Measurements from ENCODE around the gene ZDHHC11B.
"Not testable (repeated sequence)": the region's sequence is repeated elsewhere in the genome, so short reads cannot be mapped to it uniquely, and the experiment has no call there.

ZDHHC11B gene

DNA sequence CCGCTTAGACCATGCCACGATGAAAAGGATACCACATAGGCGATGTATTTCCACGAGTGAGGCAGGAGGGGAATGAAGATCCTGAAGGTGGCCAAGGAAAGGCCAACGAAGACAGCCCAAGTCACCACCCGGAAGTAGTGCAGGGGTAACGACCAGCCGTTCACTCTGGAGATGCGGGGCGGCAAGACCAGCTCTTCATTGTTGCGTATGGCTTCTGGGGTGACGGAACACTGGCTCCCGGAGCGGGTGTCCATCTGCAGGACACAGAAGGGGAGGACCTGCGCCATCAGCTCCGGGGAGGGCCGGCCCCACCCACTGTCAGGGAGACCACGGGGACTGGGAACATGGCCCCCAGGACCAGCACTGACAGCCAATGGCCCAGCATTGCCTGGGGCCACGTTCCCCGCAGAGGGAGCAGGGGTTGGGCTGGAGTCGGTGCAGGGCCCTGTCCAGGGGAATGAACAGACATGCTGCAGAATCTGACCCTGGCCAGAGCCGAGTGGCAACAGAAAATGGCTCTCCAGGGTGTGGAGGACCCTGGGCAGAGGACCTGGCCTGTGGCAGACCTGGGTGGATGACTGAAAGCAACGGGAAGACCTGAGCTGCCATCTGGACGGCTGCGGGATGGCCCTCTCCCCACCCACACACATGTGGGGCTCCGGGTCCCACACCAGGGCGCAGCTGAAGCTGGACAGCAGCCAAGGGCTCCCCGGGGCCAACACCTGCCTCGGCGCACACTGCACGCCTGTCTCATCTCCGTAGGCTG, 17.7 kb downstream of the ZDHHC11B start:
- H3K4me1 ChIP-seq (ENCODE audit: low read length) = no peaks in the 10 kb centered on the region
- H3K27me3 ChIP-seq (ENCODE audit: low read depth, low read length) = no peaks in the 10 kb centered on the region
- H3K79me2 ChIP-seq (ENCODE audit: low read length) = no peaks in the 10 kb centered on the region
- H3K9ac ChIP-seq (ENCODE audit: low read length) = no peak overlapping the region
- TF ChIP-seq EZH2phosphoT487 (IDR thresholded peaks at IDR 0.05; ENCODE audit: low read depth) = no peak
- TF ChIP-seq, protein P1, sequence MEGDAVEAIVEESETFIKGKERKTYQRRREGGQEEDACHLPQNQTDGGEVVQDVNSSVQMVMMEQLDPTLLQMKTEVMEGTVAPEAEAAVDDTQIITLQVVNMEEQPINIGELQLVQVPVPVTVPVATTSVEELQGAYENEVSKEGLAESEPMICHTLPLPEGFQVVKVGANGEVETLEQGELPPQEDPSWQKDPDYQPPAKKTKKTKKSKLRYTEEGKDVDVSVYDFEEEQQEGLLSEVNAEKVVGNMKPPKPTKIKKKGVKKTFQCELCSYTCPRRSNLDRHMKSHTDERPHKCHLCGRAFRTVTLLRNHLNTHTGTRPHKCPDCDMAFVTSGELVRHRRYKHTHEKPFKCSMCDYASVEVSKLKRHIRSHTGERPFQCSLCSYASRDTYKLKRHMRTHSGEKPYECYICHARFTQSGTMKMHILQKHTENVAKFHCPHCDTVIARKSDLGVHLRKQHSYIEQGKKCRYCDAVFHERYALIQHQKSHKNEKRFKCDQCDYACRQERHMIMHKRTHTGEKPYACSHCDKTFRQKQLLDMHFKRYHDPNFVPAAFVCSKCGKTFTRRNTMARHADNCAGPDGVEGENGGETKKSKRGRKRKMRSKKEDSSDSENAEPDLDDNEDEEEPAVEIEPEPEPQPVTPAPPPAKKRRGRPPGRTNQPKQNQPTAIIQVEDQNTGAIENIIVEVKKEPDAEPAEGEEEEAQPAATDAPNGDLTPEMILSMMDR (IDR thresholded peaks at IDR 0.05; ENCODE audit: low read depth, low read length) = no peak
- H3K9me3 ChIP-seq (ENCODE audit: insufficient read depth, low read length) = no peaks in the 10 kb centered on the region
- H2AFZ ChIP-seq (ENCODE audit: low read depth, low read length) = no peak overlapping the region
- no peak overlapping the region for H3K27ac ChIP-seq (ENCODE audit: low read length)
- no peak overlapping the region for H3K4me3 ChIP-seq (ENCODE audit: low read length)
- no peak overlapping the region for H3K4me2 ChIP-seq (ENCODE audit: low read length)
- no peaks in the 10 kb centered on the region for H4K20me1 ChIP-seq (ENCODE audit: insufficient read depth, low read length)
- H3K36me3 ChIP-seq (replicated peaks; ENCODE audit: low read depth, low read length) = no peaks in the 10 kb centered on the region

DNA sequence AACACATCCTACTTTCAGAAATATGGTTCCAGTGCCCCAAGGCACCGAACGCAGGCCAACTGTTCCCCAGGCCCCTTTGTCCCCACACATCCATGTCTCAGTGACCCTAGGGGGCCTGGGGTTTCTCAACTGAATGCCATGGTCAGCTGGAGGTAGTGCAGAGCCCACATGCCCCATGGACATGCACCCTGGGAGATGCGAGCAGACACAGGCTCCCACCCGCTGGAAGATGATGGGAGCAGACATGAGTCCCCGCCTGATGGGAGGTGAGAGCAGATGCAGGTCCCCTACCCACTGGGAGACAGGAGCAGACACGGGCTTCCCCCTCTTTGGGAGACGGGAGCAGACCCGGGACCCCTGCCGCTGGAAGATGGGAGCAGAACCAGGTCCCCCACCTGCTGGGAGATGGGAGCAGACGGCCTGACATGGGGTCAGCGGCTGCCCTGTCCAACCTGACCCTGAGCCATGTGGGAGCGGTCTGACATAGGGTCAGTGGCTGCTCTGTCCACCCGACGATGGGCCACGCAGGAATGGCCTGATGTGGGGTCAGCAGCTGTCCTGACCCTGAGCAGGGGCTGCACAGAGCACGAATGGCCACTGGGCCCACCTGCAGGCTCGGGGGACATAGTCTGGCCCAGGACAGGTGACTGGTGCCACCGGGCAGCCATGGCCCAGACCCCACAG, 18.4 kb downstream of the ZDHHC11B start:
- Histone ChIP-seq H3K27ac (ENCODE audit: low read length) (no peak overlapping the region), H3K27me3 (ENCODE audit: low read depth, low read length) (no peaks in the 10 kb centered on the region), H4K20me1 (ENCODE audit: insufficient read depth, low read length) (no peaks in the 10 kb centered on the region), H3K9me3 (ENCODE audit: insufficient read depth, low read length) (no peaks in the 10 kb centered on the region), H3K4me3 (ENCODE audit: low read length) (no peak overlapping the region), H3K79me2 (ENCODE audit: low read length) (no peaks in the 10 kb centered on the region), H2AFZ (ENCODE audit: low read depth, low read length) (no peak overlapping the region), H3K9ac (ENCODE audit: low read length) (no peak overlapping the region), H3K4me2 (ENCODE audit: low read length) (no peak overlapping the region), H3K4me1 (ENCODE audit: low read length) (no peaks in the 10 kb centered on the region), H3K36me3 (replicated peaks; ENCODE audit: low read depth, low read length) (no peaks in the 10 kb centered on the region)
- no peak for TF ChIP-seq EZH2phosphoT487 (IDR thresholded peaks at IDR 0.05; ENCODE audit: low read depth)
- TF ChIP-seq, protein P1 (IDR thresholded peaks at IDR 0.05; ENCODE audit: low read depth, low read length) = no peak

DNA sequence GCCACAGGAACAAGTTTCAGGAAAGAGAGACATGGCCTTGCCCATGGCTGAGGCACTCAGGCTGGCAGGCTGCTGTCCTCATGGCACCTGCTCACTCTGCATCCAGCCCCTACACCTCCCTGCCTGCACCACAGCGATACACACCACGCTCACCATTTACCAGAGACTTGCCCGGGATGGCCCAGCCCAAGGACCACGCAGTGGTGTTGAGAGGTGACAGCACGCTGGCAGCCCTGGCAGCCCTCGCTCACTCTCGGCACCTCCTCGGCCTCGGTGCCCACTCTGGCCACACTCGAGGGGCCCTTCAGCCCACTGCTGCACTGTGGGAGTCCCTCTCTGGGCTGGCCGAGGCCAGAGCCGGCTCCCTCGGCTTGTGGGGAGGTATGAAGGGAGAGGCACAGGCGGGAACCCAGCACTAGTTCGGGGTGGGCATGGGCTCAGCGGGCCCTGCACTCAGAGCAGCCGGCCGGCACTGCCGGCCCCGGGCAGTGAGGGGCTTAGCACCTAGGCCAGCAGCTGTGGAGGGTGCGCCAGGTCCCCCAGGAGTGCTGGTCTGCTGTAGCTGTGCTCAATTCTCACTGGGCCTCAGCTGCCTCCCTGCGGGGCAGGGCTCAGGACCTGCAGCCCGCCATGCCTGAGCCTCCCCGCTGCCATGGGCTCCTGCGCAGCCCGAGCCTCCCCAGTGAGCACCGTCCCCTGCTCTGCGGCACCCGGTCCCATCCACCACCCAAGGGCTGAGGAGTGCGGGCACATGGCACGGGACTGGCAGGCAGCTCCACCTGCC, 20.3 kb downstream of the ZDHHC11B start:
- TF ChIP-seq EZH2phosphoT487 (IDR thresholded peaks at IDR 0.05; ENCODE audit: low read depth) = no peak
- TF ChIP-seq, protein P1 (IDR thresholded peaks at IDR 0.05; ENCODE audit: low read depth, low read length) = no peak
- Histone ChIP-seq H3K36me3 (replicated peaks; ENCODE audit: low read depth, low read length) (no peaks in the 10 kb centered on the region), H2AFZ (ENCODE audit: low read depth, low read length) (no peak overlapping the region), H4K20me1 (ENCODE audit: insufficient read depth, low read length) (no peaks in the 10 kb centered on the region), H3K27ac (ENCODE audit: low read length) (no peak overlapping the region), H3K4me2 (ENCODE audit: low read length) (no peak overlapping the region), H3K4me1 (ENCODE audit: low read length) (no peaks in the 10 kb centered on the region), H3K27me3 (ENCODE audit: low read depth, low read length) (no peaks in the 10 kb centered on the region), H3K4me3 (ENCODE audit: low read length) (no peak overlapping the region), H3K9me3 (ENCODE audit: insufficient read depth, low read length) (no peaks in the 10 kb centered on the region), H3K79me2 (ENCODE audit: low read length) (no peaks in the 10 kb centered on the region), H3K9ac (ENCODE audit: low read length) (no peak overlapping the region)

DNA sequence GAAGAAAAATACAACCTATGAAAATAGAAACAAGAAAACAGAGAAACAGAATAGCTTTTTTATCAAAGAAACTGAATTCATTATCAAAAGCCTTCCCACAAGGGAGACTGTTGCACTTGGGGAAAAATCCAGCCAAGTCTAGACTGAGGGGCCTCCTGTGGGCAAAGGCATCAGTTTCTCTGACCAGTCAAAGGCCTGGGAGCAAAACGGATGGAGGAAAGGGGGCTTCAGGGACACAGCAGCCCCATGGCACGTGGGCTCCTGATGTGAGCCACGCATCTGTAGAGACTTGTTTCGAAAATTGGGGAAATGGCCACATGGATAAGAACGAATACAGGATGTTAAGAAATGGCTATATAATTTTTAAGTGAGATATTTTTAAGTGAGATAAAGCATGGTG, 21.1 kb downstream of the ZDHHC11B start:
- H3K27me3 ChIP-seq (ENCODE audit: low read depth, low read length) = no peaks in the 10 kb centered on the region
- TF ChIP-seq, protein P1 (IDR thresholded peaks at IDR 0.05; ENCODE audit: low read depth, low read length) = no peak
- no peak for TF ChIP-seq EZH2phosphoT487 (IDR thresholded peaks at IDR 0.05; ENCODE audit: low read depth)
- H3K4me2 ChIP-seq (ENCODE audit: low read length) = no peak overlapping the region
- no peaks in the 10 kb centered on the region for H3K36me3 ChIP-seq (replicated peaks; ENCODE audit: low read depth, low read length)
- H4K20me1 ChIP-seq (ENCODE audit: insufficient read depth, low read length) = no peaks in the 10 kb centered on the region
- H3K9ac ChIP-seq (ENCODE audit: low read length) = no peak overlapping the region
- no peaks in the 10 kb centered on the region for H3K4me1 ChIP-seq (ENCODE audit: low read length)
- H3K9me3 ChIP-seq (ENCODE audit: insufficient read depth, low read length) = no peaks in the 10 kb centered on the region
- no peak overlapping the region for H3K4me3 ChIP-seq (ENCODE audit: low read length)
- H3K27ac ChIP-seq (ENCODE audit: low read length) = no peak overlapping the region
- no peak overlapping the region for H2AFZ ChIP-seq (ENCODE audit: low read depth, low read length)
- no peaks in the 10 kb centered on the region for H3K79me2 ChIP-seq (ENCODE audit: low read length)

DNA sequence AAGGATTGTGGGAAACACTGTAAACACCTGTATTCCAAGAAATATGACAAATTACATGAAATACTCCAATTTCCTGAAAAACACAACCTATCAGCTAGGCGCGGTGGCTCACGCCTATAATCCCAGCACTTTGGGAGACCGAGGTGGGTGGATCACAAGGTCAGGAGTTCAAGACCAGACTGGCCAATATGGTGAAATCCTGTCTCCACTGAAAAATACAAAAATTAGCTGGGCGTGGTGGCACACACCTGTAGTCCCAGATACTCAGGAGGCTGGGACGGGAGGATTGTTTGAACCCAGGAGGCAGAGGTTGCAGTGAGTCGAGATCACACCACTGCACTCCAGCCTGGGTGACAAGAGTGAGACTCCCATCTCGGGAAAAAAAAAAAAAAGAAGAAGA, 21.5 kb downstream of the ZDHHC11B start:
- not testable (repeated sequence) for H3K9ac ChIP-seq (ENCODE audit: low read length); H3K27me3 ChIP-seq (ENCODE audit: low read depth, low read length); H4K20me1 ChIP-seq (ENCODE audit: insufficient read depth, low read length); H3K4me2 ChIP-seq (ENCODE audit: low read length); H3K27ac ChIP-seq (ENCODE audit: low read length); H3K9me3 ChIP-seq (ENCODE audit: insufficient read depth, low read length); H3K4me3 ChIP-seq (ENCODE audit: low read length); H3K4me1 ChIP-seq (ENCODE audit: low read length); H3K36me3 ChIP-seq (replicated peaks; ENCODE audit: low read depth, low read length); H3K79me2 ChIP-seq (ENCODE audit: low read length); H2AFZ ChIP-seq (ENCODE audit: low read depth, low read length)

All from OCI-LY3 (cell line).